DND-41 (cell line): ENCODE measurements around the gene AUP1.

ENCODE experiments used
- CTCF ChIP-seq: IDR thresholded peaks from 2 replicates; pipeline ENCODE4 v1.5.1; 2012; ENCODE audit warnings: borderline replicate concordance, low read length, moderate library complexity, mild to moderate bottlenecking; ENCODE audit not compliant: poor library complexity, severe bottlenecking; ENCODE audit errors: extremely low read depth
- EZH2 ChIP-seq: IDR thresholded peaks from 3 replicates; pipeline ENCODE4 v1.6.1; 2012; ENCODE audit warnings: borderline replicate concordance, low read depth, mild to moderate bottlenecking, moderate library complexity, low read length, inconsistent platforms; ENCODE audit not compliant: severe bottlenecking

- TF ChIP-seq CTCF (no peak), EZH2 (no peak)
These were observed 14.9 kb downstream of the AUP1 start, which contains the start of gene TLX2 for GRCh38 chr2:74514368-74515270.
